Pancreas (tissue), 10 donors: ENCODE data around the gene TEDC1. TPM values are rescaled to one million over a fixed set of nuclear protein-coding genes. Genes with fewer than 3 reads are reported as not detected.
A peak's percentile ranks its signal among the peaks of the same experiment; 100 is the strongest.

Experiments
- ATAC-seq, 4 donors: fragments of 200-7000 bp; cut with Tn5 transposase; one replicate each; pipeline versions ENCODE4 v1.8.0 to v1.9.1; 2020; ENCODE audit warnings: mild to moderate bottlenecking in 4 of 4, moderate library complexity in 4 of 4
- DNase-seq, 6 donors: peaks; one replicate each; pipeline ENCODE4 v3.0.0-alpha.2; 2020
- FAIRE-seq: peaks from 2 replicates; lab custom pipeline; 2012; peaks lifted over from hg19 to GRCh38; lab: Jason Lieb, UNC
- H3K27ac ChIP-seq, 4 donors: fragments of 200-600 bp; sonication (generic); 1 replicate in 3 of 4; 2 replicates in 1 of 4; pipeline versions ENCODE4 v1.5.0 to v1.8.0; 2020
- H3K27me3 ChIP-seq, 4 donors: fragments of 200-600 bp; one replicate each; pipeline ENCODE4 v1.8.0; 2021
- H3K36me3 ChIP-seq, 3 donors: fragments of 200-600 bp; sonication (generic) in 1 of 3; one replicate each; pipeline versions ENCODE4 v1.5.0 to v1.8.0; 2020 to 2021
- H3K4me1 ChIP-seq, 3 donors: fragments of 200-600 bp; one replicate each; pipeline ENCODE4 v1.8.0; 2021
- H3K4me3 ChIP-seq, 4 donors: fragments of 200-600 bp; sonication (generic) in 2 of 4; one replicate each; pipeline versions ENCODE4 v1.5.0 to v1.8.0; 2020 to 2021
- H3K9me3 ChIP-seq, 4 donors: fragments of 200-600 bp; one replicate each; pipeline ENCODE4 v1.8.0; 2021
- CTCF ChIP-seq, 4 donors: fragments of 200-600 bp; sonication (generic) in 3 of 4; IDR thresholded peaks; one replicate each; pipeline versions ENCODE4 v1.5.0 to v1.8.0; 2021; ENCODE audit warnings: antibody characterized with exemption in 4 of 4
- whole genome bisulfite sequencing, 2 donors: extraction: QIAGEN DNeasy Blood & Tissue Kit; methylation state at CpG; one replicate each; pipeline ENCODE4 v1.1.7; 2013; 5-methylcytosine and 5-hydroxymethylcytosine counted together
- intact Hi-C, 3 donors: fragments of 100-400 bp; cut with DNase I; formaldehyde crosslinking; loops; one replicate each; pipeline versions ENCODE4 v1.11.1 to v1.14.2; 2022
- polyA plus RNA-seq, 2 donors: library from polyadenylated mRNA; stranded (reverse); fragments of 200-250 nt; gene quantifications; one replicate each; pipeline ENCODE4 v1.2.3, GENCODE V29; 2013
- total RNA-seq, 6 donors: library from RNA; stranded (reverse); fragmentation: NEBNext Ultra II Directional in 4 of 6; extraction: Animal tissue kit (Norgen Biotek cat#: 25700) in 4 of 6; gene quantifications; one replicate each; pipeline versions ENCODE4 v1.2.1 to v1.2.4, GENCODE V29; 2021 to 2023
- donor health status: healthy with polysubstance abuse.
- donor health status: DM: no; HTN: no; CAD: no; lungs with moderate emphysema.
- donor health status: DM: no; HTN: no; CAD: no.
- donor health status: control.
- donor health status: control.
- donor health status: Bipolar disorder and iron deficiency.
- donor health status: DM: yes; HTN: yes; CAD: no.
- donor health status: DM: no; HTN: no; CAD: no.
- donor health status: DM: no; HTN: no; CAD: no.
- donor health status: DM: yes; HTN: yes; CAD: no.

Gene TEDC1
- total and polyA plus RNA-seq, 8 donors = 2.0 to 21.5 (median 4.0) TPM

GRCh38 chr14:105536691-105537579 lies 45.9 kb downstream of the TEDC1 start:
- no peak for FAIRE-seq
- intact Hi-C loops = no loop called here
- no peaks in the 10 kb centered on the region for H3K36me3 ChIP-seq
- 54 to 63% methylated on average over 32 to 34 of the region's 34 CpGs for WGBS, 2 donors
- H3K27me3 ChIP-seq = no peaks in the 10 kb centered on the region
- H3K9me3 ChIP-seq = no peaks in the 10 kb centered on the region
- no peak overlapping the region for H3K4me3 ChIP-seq
- ATAC-seq = no peak
- no peak for TF ChIP-seq CTCF (IDR thresholded peaks at IDR 0.05)
- DNase-seq = peak in 1 of 6 donors; percentile 52
- H3K27ac ChIP-seq = no peak overlapping the region
- no peaks in the 10 kb centered on the region for H3K4me1 ChIP-seq

- Histone ChIP-seq H3K27me3 (no peaks in the 10 kb centered on the region), H3K9me3 (no peaks in the 10 kb centered on the region), H3K4me3 (no peak overlapping the region), H3K36me3 (no peaks in the 10 kb centered on the region), H3K4me1 (no peaks in the 10 kb centered on the region), H3K27ac (no peak overlapping the region)
- FAIRE-seq = no peak
- peak in 4 of 6 donors; percentile 69 to 93 (median 80) for DNase-seq
- peak; percentile 81 to 94 (median 91) for ATAC-seq
- intact Hi-C loops = no loop called here
- WGBS, 2 donors = 13 to 16% methylated on average over 30 of the region's 30 CpGs
- TF ChIP-seq CTCF (IDR thresholded peaks at IDR 0.05) = peak; percentile 97 to 98 (median 98)
Measured at GRCh38 chr14:105537580-105538474, 46.8 kb downstream of the TEDC1 start.

GRCh38 chr14:105538481-105539049 lies 47.5 kb downstream of the TEDC1 start:
- peak in 1 of 6 donors; percentile 60 for DNase-seq
- peaks cover 0 to 3% (median 0%) of the 10 kb centered on the region in 4 donors for H3K27me3 ChIP-seq
- no peak overlapping the region for H3K27ac ChIP-seq
- no peak for TF ChIP-seq CTCF (IDR thresholded peaks at IDR 0.05)
- no peak for ATAC-seq
- no peak for FAIRE-seq
- intact Hi-C loops = no loop called here
- H3K4me3 ChIP-seq = no peak overlapping the region
- H3K4me1 ChIP-seq = no peaks in the 10 kb centered on the region
- 68 to 80% methylated on average over 23 of the region's 23 CpGs for WGBS, 2 donors
- no peaks in the 10 kb centered on the region for H3K9me3 ChIP-seq
- no peaks in the 10 kb centered on the region for H3K36me3 ChIP-seq

- FAIRE-seq = no peak
- no peaks in the 10 kb centered on the region for H3K36me3 ChIP-seq
- WGBS, 2 donors = 65 to 71% methylated on average over 9 of the region's 9 CpGs
- H3K4me3 ChIP-seq = no peak overlapping the region
- intact Hi-C loops = no loop called here
- no peak for TF ChIP-seq CTCF (IDR thresholded peaks at IDR 0.05)
- H3K27ac ChIP-seq = no peak overlapping the region
- no peak for DNase-seq
- no peak for ATAC-seq
- no peaks in the 10 kb centered on the region for H3K4me1 ChIP-seq
- no peaks in the 10 kb centered on the region for H3K9me3 ChIP-seq
- H3K27me3 ChIP-seq = peaks cover 0 to 3% (median 0%) of the 10 kb centered on the region in 4 donors
Measured at GRCh38 chr14:105540811-105541210, 49.8 kb downstream of the TEDC1 start.
